ENCODE results near the gene CFAP99.

CFAP99 gene

DNA sequence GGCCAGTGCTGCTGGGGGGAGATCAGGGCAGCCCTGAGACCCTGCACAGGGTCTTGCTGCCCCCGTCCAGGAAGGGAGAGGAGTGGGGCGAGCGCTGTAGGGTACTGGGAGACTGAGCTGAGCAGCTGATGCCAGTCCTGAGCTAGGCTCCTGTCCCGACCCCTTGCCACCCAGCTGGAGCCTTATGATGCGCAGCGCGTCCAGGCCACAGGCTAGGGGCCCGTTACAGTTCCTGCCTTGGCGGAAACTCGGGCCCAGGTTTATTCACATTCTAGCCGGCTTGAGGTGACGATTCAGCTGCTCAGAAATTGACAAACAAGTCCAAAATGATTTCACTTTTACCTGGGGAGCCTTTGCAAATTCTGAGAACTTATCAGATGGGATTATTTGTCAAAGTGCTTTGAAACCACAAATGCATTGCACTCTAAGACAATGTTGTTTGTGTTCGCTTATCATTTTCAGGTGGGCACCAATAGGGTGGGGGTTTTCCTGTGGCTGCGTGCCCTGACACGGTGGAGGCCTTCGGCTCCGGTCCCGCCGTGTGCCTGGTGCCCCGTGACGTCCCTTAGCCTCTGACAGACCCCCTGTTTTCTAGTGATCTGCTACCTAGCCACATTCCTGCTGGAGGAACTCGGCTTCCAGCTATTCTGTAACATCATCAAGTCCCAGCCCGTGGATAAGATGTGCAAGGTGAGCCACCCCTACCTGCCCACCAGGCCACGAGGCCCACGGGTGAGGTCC, 18.9 kb downstream of the CFAP99 start:
- Mint-ChIP-seq H3K9me3 (no peaks in the 10 kb centered on the region), H3K27me3 (ENCODE audit: low read depth, poor library complexity) (peaks cover 9% of the 10 kb centered on the region), H3K36me3 (ENCODE audit: low read depth) (no peaks in the 10 kb centered on the region), H3K27ac (no peak overlapping the region), H3K4me1 (peaks cover 7% of the 10 kb centered on the region), H3K4me3 (no peak overlapping the region)
- DNase-seq: no peak
- TF ChIP-seq, protein P1, sequence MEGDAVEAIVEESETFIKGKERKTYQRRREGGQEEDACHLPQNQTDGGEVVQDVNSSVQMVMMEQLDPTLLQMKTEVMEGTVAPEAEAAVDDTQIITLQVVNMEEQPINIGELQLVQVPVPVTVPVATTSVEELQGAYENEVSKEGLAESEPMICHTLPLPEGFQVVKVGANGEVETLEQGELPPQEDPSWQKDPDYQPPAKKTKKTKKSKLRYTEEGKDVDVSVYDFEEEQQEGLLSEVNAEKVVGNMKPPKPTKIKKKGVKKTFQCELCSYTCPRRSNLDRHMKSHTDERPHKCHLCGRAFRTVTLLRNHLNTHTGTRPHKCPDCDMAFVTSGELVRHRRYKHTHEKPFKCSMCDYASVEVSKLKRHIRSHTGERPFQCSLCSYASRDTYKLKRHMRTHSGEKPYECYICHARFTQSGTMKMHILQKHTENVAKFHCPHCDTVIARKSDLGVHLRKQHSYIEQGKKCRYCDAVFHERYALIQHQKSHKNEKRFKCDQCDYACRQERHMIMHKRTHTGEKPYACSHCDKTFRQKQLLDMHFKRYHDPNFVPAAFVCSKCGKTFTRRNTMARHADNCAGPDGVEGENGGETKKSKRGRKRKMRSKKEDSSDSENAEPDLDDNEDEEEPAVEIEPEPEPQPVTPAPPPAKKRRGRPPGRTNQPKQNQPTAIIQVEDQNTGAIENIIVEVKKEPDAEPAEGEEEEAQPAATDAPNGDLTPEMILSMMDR (IDR thresholded peaks at IDR 0.05): no peak

DNA sequence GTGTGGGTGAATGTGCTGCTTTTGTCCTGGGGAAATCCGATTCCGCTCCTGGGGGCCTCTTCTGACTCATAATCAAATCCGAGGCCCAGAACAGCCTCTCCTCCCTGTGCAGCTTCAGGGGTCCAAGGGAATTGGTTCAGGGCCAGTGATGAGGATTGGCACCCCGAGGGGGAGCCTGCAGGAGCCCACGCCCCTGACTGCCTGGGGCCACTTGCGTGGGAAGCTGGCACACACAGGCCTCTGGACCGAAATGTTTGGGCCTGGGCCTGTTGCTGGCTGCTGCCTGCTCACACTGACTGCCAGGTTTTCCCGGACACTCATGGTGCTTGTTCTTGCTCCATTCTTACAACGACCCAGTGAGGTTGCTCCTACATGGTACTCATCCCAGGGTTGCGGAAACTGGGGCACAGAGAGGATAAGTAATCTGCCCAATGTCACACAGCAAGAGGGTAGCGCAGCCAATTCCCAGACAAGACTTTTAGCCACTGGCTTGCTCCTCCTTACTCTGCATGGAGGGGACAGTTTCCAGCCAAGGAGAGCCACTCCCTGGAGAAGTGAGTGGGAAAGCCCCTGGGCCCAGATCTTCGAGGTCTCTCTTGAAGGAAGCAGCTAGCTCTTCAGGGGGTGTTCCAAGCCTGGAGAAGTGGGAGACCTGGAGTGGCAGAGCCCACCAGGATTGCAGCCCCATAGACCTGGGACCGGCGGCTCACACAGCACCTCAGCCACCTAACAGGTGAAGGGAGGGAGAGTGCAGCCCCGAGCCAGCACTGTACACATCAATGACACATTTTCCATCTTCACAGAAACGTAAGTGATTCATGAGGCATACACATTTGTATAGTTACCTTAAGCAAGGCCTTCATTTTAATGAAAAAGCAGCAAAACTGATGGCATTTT, 20.3 kb downstream of the CFAP99 start:
- no peak for DNase-seq
- Mint-ChIP-seq H3K4me3 (no peak overlapping the region), H3K27ac (no peak overlapping the region), H3K36me3 (ENCODE audit: low read depth) (no peaks in the 10 kb centered on the region), H3K27me3 (ENCODE audit: low read depth, poor library complexity) (peaks cover 4% of the 10 kb centered on the region), H3K4me1 (peaks cover 1% of the 10 kb centered on the region), H3K9me3 (no peaks in the 10 kb centered on the region)
- TF ChIP-seq, protein P1 (IDR thresholded peaks at IDR 0.05): no peak

DNA sequence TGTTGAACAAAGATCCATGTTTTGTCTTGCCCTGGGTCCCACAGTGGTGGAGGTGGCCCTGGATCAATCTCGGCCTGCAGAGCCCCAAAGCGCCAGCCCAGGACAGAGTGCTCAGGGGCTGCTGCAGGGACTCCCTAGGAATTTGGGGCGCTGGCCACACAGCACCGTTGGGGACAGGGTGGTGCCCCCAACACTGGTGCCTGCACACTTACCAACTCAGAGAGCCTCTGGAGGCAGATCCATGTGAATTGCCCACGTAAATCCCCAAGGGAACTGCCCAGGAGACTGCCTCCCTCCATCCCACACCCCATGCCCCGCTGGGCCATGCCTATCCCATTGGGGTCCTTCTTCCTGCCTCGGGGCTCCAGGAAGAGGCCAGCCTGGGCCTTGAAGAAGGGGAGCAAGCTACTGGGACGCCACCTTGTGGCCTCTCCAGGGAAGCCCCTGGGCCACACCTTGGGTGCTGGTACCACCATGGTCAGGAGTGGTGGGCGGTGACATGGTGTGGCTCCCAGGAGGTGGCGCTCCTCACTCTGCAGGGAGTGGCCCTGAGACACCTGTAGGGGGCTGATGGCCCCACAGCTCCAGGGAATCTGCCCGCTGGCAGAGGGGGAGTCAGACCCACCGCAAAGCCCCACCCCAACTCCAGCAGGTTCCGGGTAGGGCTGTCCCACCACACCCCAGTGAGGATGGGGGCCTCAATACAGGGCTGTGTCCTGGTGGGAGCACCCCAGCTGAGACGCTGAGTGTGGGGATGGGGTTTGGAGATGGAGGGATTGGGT, 22.8 kb downstream of the CFAP99 start:
- Mint-ChIP-seq H3K27me3 (ENCODE audit: low read depth, poor library complexity) (peaks cover 6% of the 10 kb centered on the region), H3K9me3 (no peaks in the 10 kb centered on the region), H3K36me3 (ENCODE audit: low read depth) (no peaks in the 10 kb centered on the region), H3K4me1 (no peaks in the 10 kb centered on the region), H3K4me3 (no peak overlapping the region), H3K27ac (no peak overlapping the region)
- TF ChIP-seq, protein P1 (IDR thresholded peaks at IDR 0.05): peak; percentile 71
- peak; percentile 74 for DNase-seq

DNA sequence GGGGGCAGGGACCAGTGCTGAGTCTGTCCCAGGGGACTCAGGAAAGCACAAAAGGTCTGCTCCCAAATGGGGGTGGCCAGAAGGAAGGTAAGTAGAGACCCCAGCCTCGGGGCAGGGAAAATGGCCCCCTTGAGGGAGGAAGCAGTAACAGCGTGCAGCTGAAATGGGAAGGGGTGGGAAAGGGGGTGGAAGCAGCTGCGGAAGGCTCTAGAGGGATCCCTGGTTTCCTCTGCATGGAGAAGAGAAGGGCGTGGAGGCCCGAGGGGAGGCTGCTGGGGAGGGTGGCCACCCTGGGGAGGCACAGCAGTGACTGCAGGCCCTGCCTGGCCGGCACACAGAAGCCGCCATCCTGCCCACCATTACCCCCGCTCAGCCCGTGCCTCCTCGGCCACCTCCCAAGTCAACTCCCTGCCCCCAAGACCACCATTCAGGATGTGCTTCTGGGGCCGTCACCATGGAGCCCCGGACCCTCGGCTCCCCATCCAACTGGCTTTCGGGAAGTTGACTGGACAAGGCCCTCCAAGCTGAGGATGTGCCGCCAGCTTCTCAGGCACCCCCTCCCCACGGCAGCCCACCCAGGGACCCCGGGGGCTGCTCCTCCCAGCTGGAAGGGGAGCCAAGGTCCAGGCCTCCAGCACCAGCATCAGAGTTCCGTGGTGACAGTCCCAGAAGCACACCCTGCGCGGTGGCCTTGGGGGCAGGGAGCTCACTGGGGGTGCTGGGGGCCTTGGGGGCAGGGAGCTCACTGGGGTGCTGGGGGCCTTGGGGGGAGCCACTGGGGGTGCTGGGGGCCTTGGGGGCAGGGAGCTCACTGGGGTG, 23.6 kb downstream of the CFAP99 start:
- Mint-ChIP-seq H3K4me3 (no peak overlapping the region), H3K27me3 (ENCODE audit: low read depth, poor library complexity) (peaks cover 3% of the 10 kb centered on the region), H3K9me3 (no peaks in the 10 kb centered on the region), H3K27ac (no peak overlapping the region), H3K4me1 (no peaks in the 10 kb centered on the region), H3K36me3 (ENCODE audit: low read depth) (no peaks in the 10 kb centered on the region)
- TF ChIP-seq, protein P1 (IDR thresholded peaks at IDR 0.05): no peak
- no peak for DNase-seq

DNA sequence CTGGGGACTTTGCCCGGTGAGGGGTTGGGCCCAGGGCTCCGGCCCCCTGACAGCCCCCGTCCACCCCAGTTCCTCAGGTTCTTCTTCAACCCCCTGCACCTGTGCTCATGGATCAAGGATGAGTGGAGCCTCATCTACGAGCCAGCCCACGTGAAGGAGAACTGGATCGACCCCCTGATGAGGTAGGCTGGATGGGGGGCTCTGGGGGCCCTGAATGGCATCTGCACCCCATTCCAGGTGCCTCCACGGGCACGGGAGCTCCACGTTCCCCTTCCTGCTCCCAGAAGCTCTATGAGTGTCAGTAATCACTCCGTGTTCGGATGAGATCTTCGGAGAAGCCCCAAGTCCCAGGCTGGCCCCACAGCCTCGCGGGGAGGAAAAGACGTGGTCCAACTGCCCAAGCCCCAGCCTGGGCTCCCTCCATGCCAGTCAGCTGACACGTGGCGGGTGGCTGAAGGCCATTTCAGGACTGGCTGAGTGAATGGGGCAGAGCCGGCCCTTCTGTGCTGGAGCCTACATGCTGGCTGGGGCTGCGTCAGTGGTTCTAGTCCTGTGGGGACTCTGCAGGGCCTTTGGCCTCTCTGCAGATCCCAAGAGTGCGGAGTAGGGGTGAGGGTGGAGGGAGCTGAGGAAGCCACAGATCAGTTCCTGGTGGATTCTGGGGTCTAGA, 24.4 kb downstream of the CFAP99 start:
- Mint-ChIP-seq H3K27ac (no peak overlapping the region), H3K4me3 (no peak overlapping the region), H3K36me3 (ENCODE audit: low read depth) (no peaks in the 10 kb centered on the region), H3K4me1 (no peaks in the 10 kb centered on the region), H3K27me3 (ENCODE audit: low read depth, poor library complexity) (peaks cover 3% of the 10 kb centered on the region), H3K9me3 (no peaks in the 10 kb centered on the region)
- TF ChIP-seq, protein P1 (IDR thresholded peaks at IDR 0.05): no peak
- no peak for DNase-seq
